Measurements from ENCODE around the gene TPSAB1. TPM values are rescaled to one million over a fixed set of nuclear protein-coding genes. Genes with fewer than 3 reads are reported as not detected.

Gene TPSAB1
- total RNA-seq, 1 experiment from 2014 or later: 22.9 TPM

GRCh38 chr16:1289477-1289866 lies 49.0 kb downstream of the TPSAB1 start:
- Histone ChIP-seq H3K9me3 (ENCODE audit: low read depth, low read length, poor library complexity, severe bottlenecking) (no peaks in the 10 kb centered on the region), H3K4me3 (ENCODE audit: low read depth, low read length, poor library complexity, severe bottlenecking) (no peak overlapping the region), H3K36me3 (ENCODE audit: insufficient read depth, low read length, poor library complexity, severe bottlenecking) (no peaks in the 10 kb centered on the region), H3K4me1 (ENCODE audit: insufficient read depth, low read length, poor library complexity, severe bottlenecking) (no peaks in the 10 kb centered on the region), H3K27me3 (replicated peaks; ENCODE audit: insufficient read depth, low read depth, low read length, poor library complexity) (no peaks in the 10 kb centered on the region), H3K27ac (ENCODE audit: low read depth, low read length, poor library complexity, severe bottlenecking) (no peak overlapping the region)
- TF ChIP-seq EZH2 (IDR thresholded peaks at IDR 0.05; ENCODE audit: borderline replicate concordance, low read depth, low read length, poor library complexity, severe bottlenecking) (no peak), CTCF (conservative IDR thresholded peaks at IDR 0.05; ENCODE audit: low read depth, low read length) (no peak)
- DNase-seq (ENCODE audit: low spot score): no peak
- intact Hi-C loops (cut with micrococcal nuclease; ENCODE audit: unreplicated experiment): no loop called here
- ChIA-PET POLR2A (ENCODE audit: low non-redundant PET) (no interaction called here), CTCF (no interaction called here)
- BruUV-seq (replicated peaks): no TSS peak

GRCh38 chr16:1290063-1290501 lies 49.6 kb downstream of the TPSAB1 start:
- intact Hi-C loops (cut with micrococcal nuclease; ENCODE audit: unreplicated experiment): no loop called here
- Histone ChIP-seq H3K27me3 (replicated peaks; ENCODE audit: insufficient read depth, low read depth, low read length, poor library complexity) (no peaks in the 10 kb centered on the region), H3K9me3 (ENCODE audit: low read depth, low read length, poor library complexity, severe bottlenecking) (no peaks in the 10 kb centered on the region), H3K36me3 (ENCODE audit: insufficient read depth, low read length, poor library complexity, severe bottlenecking) (no peaks in the 10 kb centered on the region), H3K4me1 (ENCODE audit: insufficient read depth, low read length, poor library complexity, severe bottlenecking) (no peaks in the 10 kb centered on the region), H3K4me3 (ENCODE audit: low read depth, low read length, poor library complexity, severe bottlenecking) (no peak overlapping the region), H3K27ac (ENCODE audit: low read depth, low read length, poor library complexity, severe bottlenecking) (no peak overlapping the region)
- no TSS peak for BruUV-seq (replicated peaks)
- CTCF ChIA-PET: no interaction called here
- POLR2A ChIA-PET (ENCODE audit: low non-redundant PET): interaction anchor here (0.6 kb wide), 1 partner anchor 17 kb away, joined by 3 read pairs; no protein-coding TSS in a partner anchor
- no peak for DNase-seq (ENCODE audit: low spot score)
- TF ChIP-seq CTCF (conservative IDR thresholded peaks at IDR 0.05; ENCODE audit: low read depth, low read length) (no peak), EZH2 (IDR thresholded peaks at IDR 0.05; ENCODE audit: borderline replicate concordance, low read depth, low read length, poor library complexity, severe bottlenecking) (no peak)

GRCh38 chr16:1290860-1291575 lies 50.5 kb downstream of the TPSAB1 start:
- H3K4me1 ChIP-seq (ENCODE audit: insufficient read depth, low read length, poor library complexity, severe bottlenecking): no peaks in the 10 kb centered on the region
- ChIA-PET POLR2A (ENCODE audit: low non-redundant PET) (no interaction called here), CTCF (no interaction called here)
- BruUV-seq (replicated peaks): no TSS peak
- H3K9me3 ChIP-seq (ENCODE audit: low read depth, low read length, poor library complexity, severe bottlenecking): no peaks in the 10 kb centered on the region
- intact Hi-C loops (cut with micrococcal nuclease; ENCODE audit: unreplicated experiment): no loop called here
- TF ChIP-seq EZH2 (IDR thresholded peaks at IDR 0.05; ENCODE audit: borderline replicate concordance, low read depth, low read length, poor library complexity, severe bottlenecking) (no peak), CTCF (conservative IDR thresholded peaks at IDR 0.05; ENCODE audit: low read depth, low read length) (no peak)
- H3K27me3 ChIP-seq (replicated peaks; ENCODE audit: insufficient read depth, low read depth, low read length, poor library complexity): no peaks in the 10 kb centered on the region
- no peak overlapping the region for H3K27ac ChIP-seq (ENCODE audit: low read depth, low read length, poor library complexity, severe bottlenecking)
- no peak for DNase-seq (ENCODE audit: low spot score)
- no peaks in the 10 kb centered on the region for H3K36me3 ChIP-seq (ENCODE audit: insufficient read depth, low read length, poor library complexity, severe bottlenecking)
- H3K4me3 ChIP-seq (ENCODE audit: low read depth, low read length, poor library complexity, severe bottlenecking): no peak overlapping the region

Measured in A673 (cell line).